GM12878 (cell line): ENCODE results near the gene SCARF2. TPM values are rescaled to one million over a fixed set of nuclear protein-coding genes. Genes with fewer than 3 reads are reported as not detected.

Experiments used
- ATAC-seq: fragments of 200-7000 bp; cut with Tn5 transposase; 3 replicates; pipeline ENCODE4 v1.9.1; 2020; ENCODE audit warnings: mild to moderate bottlenecking, moderate library complexity
- BruUV-seq: library from RNA; stranded (reverse); fragments of 400-500 nt; replicated peaks from 2 replicates; lab custom pipeline; 2021; lab: Mats Ljungman, UMichigan
- CTCF ChIA-PET: fragments of 300-600 bp; sonication (Branson Sonifier 250); formaldehyde crosslinking; extraction: SDS; loops from one replicate; lab custom pipeline; 2021; ENCODE audit warnings: inconsistent platforms; lab: Yijun Ruan, JAX
- POLR2A ChIA-PET: fragments of 350-600 bp; formaldehyde crosslinking; extraction: SDS; loops from one replicate; lab custom pipeline; 2021; ENCODE audit warnings: inconsistent platforms; lab: Charles Lee
- RAD21 ChIA-PET: fragments of 300-600 bp; sonication (Branson Sonifier 250); formaldehyde crosslinking; loops from one replicate; lab custom pipeline; 2023; ENCODE audit warnings: antibody characterized with exemption; ENCODE audit not compliant: unreplicated experiment; lab: Charles Lee
- SMC1A ChIA-PET: fragments of 300-600 bp; sonication (Branson Sonifier 250); formaldehyde crosslinking; loops from one replicate; lab custom pipeline; 2023; ENCODE audit not compliant: unreplicated experiment, uncharacterized antibody; lab: Charles Lee
- DNase-seq: peaks from one replicate; pipeline ENCODE4 v3.0.0-alpha.2; 2011; ENCODE audit warnings: low read depth, low spot score
- FAIRE-seq: peaks from 3 replicates; lab custom pipeline; 2011; peaks lifted over from hg19 to GRCh38; lab: Jason Lieb, UNC
- H2AFZ ChIP-seq: 2 replicates; pipeline ENCODE4 v1.6.0; 2011; ENCODE audit warnings: low read depth, low read length, control low read depth; ENCODE audit not compliant: control insufficient read depth
- H3K27ac ChIP-seq: 2 replicates; pipeline ENCODE4 v1.5.1; 2011; ENCODE audit warnings: control low read depth; ENCODE audit not compliant: control insufficient read depth, insufficient read depth
- H3K27me3 ChIP-seq, 2 experiments: replicated peaks in 1 of 2; 2 replicates each; pipeline versions ENCODE4 v1.6.0 to v1.6.1; 2011; ENCODE audit warnings: low read length in 1 of 2; ENCODE audit not compliant: control insufficient read depth in 2 of 2, insufficient read depth in 2 of 2
- H3K36me3 ChIP-seq, 2 experiments: 2 replicates each; pipeline ENCODE4 v1.5.1; 2011; ENCODE audit warnings: low read length in 1 of 2; ENCODE audit not compliant: control insufficient read depth in 2 of 2, insufficient read depth in 2 of 2
- H3K4me1 ChIP-seq: 2 replicates; pipeline ENCODE4 v1.6.1; 2011; ENCODE audit warnings: mild to moderate bottlenecking, low read length, moderate library complexity, mixed read lengths; ENCODE audit not compliant: control insufficient read depth, insufficient read depth
- H3K4me2 ChIP-seq: 2 replicates; pipeline ENCODE4 v1.6.0; 2011; ENCODE audit warnings: control low read depth; ENCODE audit not compliant: control insufficient read depth, insufficient read depth
- H3K4me3 ChIP-seq: fragments of 200-600 bp; sonication (generic); 2 replicates; pipeline ENCODE4 v1.5.1; 2016
- H3K79me2 ChIP-seq: 2 replicates; pipeline ENCODE4 v1.6.0; 2011; ENCODE audit warnings: low read length; ENCODE audit not compliant: control insufficient read depth, insufficient read depth
- H3K9ac ChIP-seq: 2 replicates; pipeline ENCODE4 v1.8.0; 2011; ENCODE audit warnings: low read length, control low read depth, mixed read lengths; ENCODE audit not compliant: control insufficient read depth, insufficient read depth
- H3K9me3 ChIP-seq: replicated peaks from 3 replicates; pipeline ENCODE4 v1.5.1; 2011; ENCODE audit warnings: mild to moderate bottlenecking, low read length; ENCODE audit not compliant: control insufficient read depth, insufficient read depth
- H4K20me1 ChIP-seq: 2 replicates; pipeline ENCODE4 v1.6.0; 2011; ENCODE audit not compliant: control insufficient read depth, insufficient read depth
- CEBPB ChIP-seq, 2 experiments: fragments of 150-350 bp in 1 of 2; IDR thresholded peaks; 2 replicates each; pipeline ENCODE4 v1.6.1; 2012 to 2014; ENCODE audit warnings: low read depth in 2 of 2, low read length in 2 of 2, borderline replicate concordance in 1 of 2, inconsistent platforms in 1 of 2
- CREB1 ChIP-seq: IDR thresholded peaks from 2 replicates; pipeline ENCODE4 v1.6.1; 2012; ENCODE audit warnings: low read depth, mild to moderate bottlenecking, inconsistent platforms
- FOS ChIP-seq: IDR thresholded peaks from 3 replicates; pipeline ENCODE4 v1.6.1; 2011; ENCODE audit warnings: borderline replicate concordance; ENCODE audit not compliant: insufficient read length; ENCODE audit errors: extremely low read depth
- FOXK2 ChIP-seq: fragments of 450-650 bp; IDR thresholded peaks from 2 replicates; pipeline ENCODE4 v1.6.1; 2017; ENCODE audit warnings: mild to moderate bottlenecking, moderate library complexity
- HDAC2 ChIP-seq: fragments of 200-600 bp; sonication (generic); IDR thresholded peaks from 2 replicates; pipeline ENCODE4 v1.6.1; 2017
- JUNB ChIP-seq: IDR thresholded peaks from 2 replicates; pipeline ENCODE4 v1.6.1; 2016; ENCODE audit warnings: antibody characterized with exemption, mild to moderate bottlenecking
- KLF5 ChIP-seq: fragments of 450-650 bp; IDR thresholded peaks from 2 replicates; pipeline ENCODE4 v1.6.1; 2014; ENCODE audit warnings: mild to moderate bottlenecking; ENCODE audit not compliant: partially characterized antibody
- NFYB ChIP-seq: IDR thresholded peaks from 2 replicates; pipeline ENCODE4 v1.6.1; 2011; ENCODE audit warnings: low read depth, mild to moderate bottlenecking, low read length, improper control_type of control experiment, moderate library complexity; ENCODE audit not compliant: insufficient read depth
- NR2C1 ChIP-seq: fragments of 450-650 bp; IDR thresholded peaks from 2 replicates; pipeline ENCODE4 v1.6.1; 2017; ENCODE audit warnings: antibody characterized with exemption, mild to moderate bottlenecking, moderate library complexity
- NR2F1 ChIP-seq: fragments of 450-650 bp; conservative IDR thresholded peaks from 2 replicates; pipeline ENCODE4 v1.6.1; 2017; ENCODE audit warnings: mild to moderate bottlenecking
- STAT1 ChIP-seq: fragments of 450-650 bp; conservative IDR thresholded peaks from 2 replicates; pipeline ENCODE4 v1.6.1; 2014; ENCODE audit warnings: antibody characterized with exemption, mild to moderate bottlenecking
- ZNF207 ChIP-seq: fragments of 450-650 bp; IDR thresholded peaks from 2 replicates; pipeline ENCODE4 v1.6.1; 2014; ENCODE audit warnings: antibody characterized with exemption, mild to moderate bottlenecking, borderline replicate concordance
- ZNF217 ChIP-seq: fragments of 450-650 bp; IDR thresholded peaks from 2 replicates; pipeline ENCODE4 v1.6.1; 2017; ENCODE audit warnings: antibody characterized with exemption, mild to moderate bottlenecking
- ZNF274 ChIP-seq: IDR thresholded peaks from one replicate; pipeline ENCODE4 v1.8.0; 2011; ENCODE audit not compliant: insufficient read length, insufficient read depth
- WGBS: methylation state at CpG from one replicate; pipeline ENCODE4 v1.1.6; 2016; ENCODE audit warnings: low lambda C conversion rate; ENCODE audit not compliant: insufficient replicate concordance, insufficient coverage; ENCODE audit errors: missing lambda C conversion rate; 5-methylcytosine and 5-hydroxymethylcytosine counted together
- in situ Hi-C: fragments of 300-500 bp; cut with MboI; formaldehyde crosslinking; loops from 9 replicates; pipeline ENCODE4 v1.14.3; 2018; ENCODE audit warnings: mixed read lengths
- intact Hi-C: fragments of 100-400 bp; cut with micrococcal nuclease; formaldehyde crosslinking; loops from one replicate; pipeline ENCODE4 v1.14.2; 2022; ENCODE audit not compliant: unreplicated experiment
- polyA plus RNA-seq, 11 experiments: library from polyadenylated mRNA; depleted of rRNA in 4 of 11; unstranded in 6 of 11; stranded (reverse) in 5 of 11; fragments of >200 nt; fragmentation: Nextera tagmentation in 4 of 11; fragmentation: Illumina TruSeq in 1 of 11; extraction: Ambion mirVana in 4 of 11; extraction: Trizol in 1 of 11; gene quantifications; 1 replicate in 1 of 11; 2 replicates in 10 of 11; pipeline versions ENCODE4 v1.2.1 to v1.2.3, GENCODE V29; 2011 to 2016; ENCODE audit warnings: inconsistent platforms in 2 of 11, missing spikeins in 2 of 11, low read depth in 1 of 11
- total RNA-seq, 4 experiments: library from RNA; depleted of rRNA in 3 of 4; stranded (reverse); fragments of >200 nt in 3 of 4; fragmentation: Illumina TruSeq in 1 of 4; extraction: Trizol in 1 of 4; gene quantifications; 2 replicates each; pipeline versions ENCODE4 v1.2.1 to v1.2.3, GENCODE V29; 2013 to 2021
- TF ChIP-seq, protein P1 (sequence below): fragments of 450-650 bp; IDR thresholded peaks from 2 replicates; pipeline ENCODE4 v1.6.1; 2016; ENCODE audit warnings: mild to moderate bottlenecking
- TF ChIP-seq, protein P2 (sequence below): fragments of 450-650 bp; IDR thresholded peaks from 2 replicates; pipeline ENCODE4 v1.6.1; 2014; ENCODE audit warnings: mild to moderate bottlenecking
- TF ChIP-seq, protein P3 (sequence below): fragments of 450-650 bp; formaldehyde crosslinking; IDR thresholded peaks from 2 replicates; pipeline ENCODE4 v1.4.0; 2022; ENCODE audit warnings: mild to moderate bottlenecking, moderate library complexity

SCARF2 gene
- total and polyA plus RNA-seq, 10 of the 15 experiments (the other 5 are each of a cell fraction or from before 2014, with no cell fraction given), result 0.01 to 0.74 (median 0.17) TPM; not detected in 5

DNA sequence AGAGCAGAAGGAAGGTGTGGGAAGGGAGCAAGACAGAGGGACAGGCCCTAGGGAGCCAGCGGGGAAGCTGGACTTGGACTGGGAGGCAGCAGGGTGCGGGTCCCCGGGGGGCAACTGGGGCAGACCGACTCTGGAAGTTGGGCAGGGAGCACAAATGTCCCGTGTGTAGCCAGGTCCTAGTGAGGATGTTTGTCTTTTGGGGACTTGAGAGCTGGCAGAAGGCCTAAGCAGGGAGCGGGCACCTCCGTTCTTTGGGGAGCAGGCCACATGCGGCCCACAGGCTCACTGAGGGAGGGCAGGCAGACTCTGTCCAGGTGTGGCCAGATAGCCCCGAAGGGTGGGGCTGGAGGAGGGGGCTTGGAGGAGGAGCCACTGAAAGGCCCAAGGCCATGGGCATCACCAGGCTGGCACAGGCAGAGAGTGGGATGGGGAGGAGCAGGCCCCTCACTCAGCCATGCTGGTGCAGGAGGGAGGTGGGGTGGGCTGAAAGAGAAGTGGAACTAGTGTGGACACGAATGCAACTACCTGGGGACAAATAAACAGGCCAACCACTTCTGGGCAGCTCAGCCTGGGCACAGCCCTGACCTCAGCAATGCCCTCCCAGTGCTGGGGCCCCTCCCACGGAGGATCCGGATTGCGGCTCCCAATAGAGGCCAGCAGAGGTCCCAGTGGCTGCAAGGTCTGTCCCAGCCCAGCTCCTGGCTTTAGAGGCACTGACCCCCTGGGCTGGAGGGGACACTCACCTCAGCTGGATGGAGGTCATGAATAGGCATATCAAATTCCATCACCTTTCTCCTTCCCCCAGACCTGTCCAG is 1.3 kb upstream of the SCARF2 start (continued):
- TF ChIP-seq JUNB (no peak), NR2F1 (no peak)

DNA sequence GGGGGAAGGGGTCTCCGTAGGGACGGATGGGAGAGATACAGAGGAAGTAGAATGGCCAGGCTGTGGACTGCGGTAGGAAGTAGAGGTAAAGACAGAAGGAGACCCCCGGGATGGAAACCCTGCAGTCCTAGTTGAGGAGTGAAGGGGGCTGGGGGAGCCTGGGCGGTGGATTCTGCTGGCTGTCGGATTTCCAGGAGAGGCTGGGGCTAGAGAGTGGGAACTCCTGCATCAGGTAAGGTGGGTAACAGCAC is 727 bp upstream of the SCARF2 start:
- no peaks in the 10 kb centered on the region for H3K4me1 ChIP-seq
- ATAC-seq, result no peak
- H3K36me3 ChIP-seq, result no peaks in the 10 kb centered on the region
- no peak for TF ChIP-seq HDAC2
- no peak for TF ChIP-seq FOS
- TF ChIP-seq, protein P1, sequence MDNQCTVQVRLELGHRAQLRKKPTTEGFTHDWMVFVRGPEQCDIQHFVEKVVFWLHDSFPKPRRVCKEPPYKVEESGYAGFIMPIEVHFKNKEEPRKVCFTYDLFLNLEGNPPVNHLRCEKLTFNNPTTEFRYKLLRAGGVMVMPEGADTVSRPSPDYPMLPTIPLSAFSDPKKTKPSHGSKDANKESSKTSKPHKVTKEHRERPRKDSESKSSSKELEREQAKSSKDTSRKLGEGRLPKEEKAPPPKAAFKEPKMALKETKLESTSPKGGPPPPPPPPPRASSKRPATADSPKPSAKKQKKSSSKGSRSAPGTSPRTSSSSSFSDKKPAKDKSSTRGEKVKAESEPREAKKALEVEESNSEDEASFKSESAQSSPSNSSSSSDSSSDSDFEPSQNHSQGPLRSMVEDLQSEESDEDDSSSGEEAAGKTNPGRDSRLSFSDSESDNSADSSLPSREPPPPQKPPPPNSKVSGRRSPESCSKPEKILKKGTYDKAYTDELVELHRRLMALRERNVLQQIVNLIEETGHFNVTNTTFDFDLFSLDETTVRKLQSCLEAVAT, result no peak
- TF ChIP-seq, protein P2, sequence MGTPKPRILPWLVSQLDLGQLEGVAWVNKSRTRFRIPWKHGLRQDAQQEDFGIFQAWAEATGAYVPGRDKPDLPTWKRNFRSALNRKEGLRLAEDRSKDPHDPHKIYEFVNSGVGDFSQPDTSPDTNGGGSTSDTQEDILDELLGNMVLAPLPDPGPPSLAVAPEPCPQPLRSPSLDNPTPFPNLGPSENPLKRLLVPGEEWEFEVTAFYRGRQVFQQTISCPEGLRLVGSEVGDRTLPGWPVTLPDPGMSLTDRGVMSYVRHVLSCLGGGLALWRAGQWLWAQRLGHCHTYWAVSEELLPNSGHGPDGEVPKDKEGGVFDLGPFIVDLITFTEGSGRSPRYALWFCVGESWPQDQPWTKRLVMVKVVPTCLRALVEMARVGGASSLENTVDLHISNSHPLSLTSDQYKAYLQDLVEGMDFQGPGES, result no peak
- TF ChIP-seq, protein P3, sequence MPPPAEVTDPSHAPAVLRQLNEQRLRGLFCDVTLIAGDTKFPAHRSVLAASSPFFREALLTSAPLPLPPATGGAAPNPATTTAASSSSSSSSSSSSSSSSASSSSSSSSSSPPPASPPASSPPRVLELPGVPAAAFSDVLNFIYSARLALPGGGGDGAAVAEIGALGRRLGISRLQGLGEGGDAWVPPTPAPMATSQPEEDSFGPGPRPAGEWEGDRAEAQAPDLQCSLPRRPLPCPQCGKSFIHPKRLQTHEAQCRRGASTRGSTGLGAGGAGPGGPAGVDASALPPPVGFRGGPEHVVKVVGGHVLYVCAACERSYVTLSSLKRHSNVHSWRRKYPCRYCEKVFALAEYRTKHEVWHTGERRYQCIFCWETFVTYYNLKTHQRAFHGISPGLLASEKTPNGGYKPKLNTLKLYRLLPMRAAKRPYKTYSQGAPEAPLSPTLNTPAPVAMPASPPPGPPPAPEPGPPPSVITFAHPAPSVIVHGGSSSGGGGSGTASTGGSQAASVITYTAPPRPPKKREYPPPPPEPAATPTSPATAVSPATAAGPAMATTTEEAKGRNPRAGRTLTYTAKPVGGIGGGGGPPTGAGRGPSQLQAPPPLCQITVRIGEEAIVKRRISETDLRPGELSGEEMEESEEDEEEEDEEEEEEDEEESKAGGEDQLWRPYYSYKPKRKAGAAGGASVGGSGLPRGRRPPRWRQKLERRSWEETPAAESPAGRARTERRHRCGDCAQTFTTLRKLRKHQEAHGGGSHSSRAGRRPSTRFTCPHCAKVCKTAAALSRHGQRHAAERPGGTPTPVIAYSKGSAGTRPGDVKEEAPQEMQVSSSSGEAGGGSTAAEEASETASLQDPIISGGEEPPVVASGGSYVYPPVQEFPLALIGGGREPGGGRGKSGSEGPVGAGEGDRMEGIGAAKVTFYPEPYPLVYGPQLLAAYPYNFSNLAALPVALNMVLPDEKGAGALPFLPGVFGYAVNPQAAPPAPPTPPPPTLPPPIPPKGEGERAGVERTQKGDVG (CRISPR knock-in tag), result no peak
- no peak for TF ChIP-seq NFYB
- TF ChIP-seq KLF5, result no peak
- TF ChIP-seq STAT1, result no peak
- TF ChIP-seq CREB1, result no peak
- no peak for TF ChIP-seq ZNF274
- TF ChIP-seq NR2C1, result no peak
- TF ChIP-seq ZNF217, result no peak
- TF ChIP-seq CEBPB (IDR thresholded peaks at IDR 0.05; ENCODE audit: borderline replicate concordance in 1 of 2, low read depth in 2 of 2, low read length in 2 of 2), result no peak
- no peak for TF ChIP-seq ZNF207
- no peak for TF ChIP-seq FOXK2
- no peak for FAIRE-seq
- H3K27me3 ChIP-seq, result peaks cover 8 to 14% of the 10 kb centered on the region in 2 experiments; a peak in 3 of 4 replicates
- no peaks in the 10 kb centered on the region for H3K9me3 ChIP-seq
- intact Hi-C loops (no loop called here), in situ Hi-C loops (no loop called here)
- H2AFZ ChIP-seq, result no peak overlapping the region
- POLR2A ChIA-PET, result no interaction called here
- H4K20me1 ChIP-seq, result no peaks in the 10 kb centered on the region
- H3K9ac ChIP-seq, result no peak overlapping the region
- DNase-seq, result no peak
- no TSS peak for BruUV-seq
- H3K4me2 ChIP-seq, result no peak overlapping the region
- RAD21 ChIA-PET, result no interaction called here
- WGBS, result 33% methylated on average over 6 of the region's 6 CpGs
- no peaks in the 10 kb centered on the region for H3K79me2 ChIP-seq
- SMC1A ChIA-PET, result no interaction called here
- CTCF ChIA-PET, result no interaction called here
- no peak overlapping the region for H3K27ac ChIP-seq
- no peak overlapping the region for H3K4me3 ChIP-seq
